Endothelial cell (in vitro differentiated cells): ENCODE results near the gene ZC2HC1C. TPM values are rescaled to one million over a fixed set of nuclear protein-coding genes. Genes with fewer than 3 reads are reported as not detected.
A peak's percentile ranks its signal among the peaks of the same experiment; 100 is the strongest.

Experiments
- DNase-seq: peaks from one replicate; pipeline ENCODE4 v3.0.0; 2021; ENCODE audit warnings: low spot score
- H3K27ac Mint-ChIP-seq: one replicate; pipeline ENCODE4 v1.8.0; 2021; ENCODE audit warnings: mixed read lengths, inconsistent platforms; ENCODE audit not compliant: unreplicated experiment
- H3K27me3 Mint-ChIP-seq: one replicate; pipeline ENCODE4 v1.8.0; 2021; ENCODE audit warnings: mild to moderate bottlenecking, moderate library complexity, mixed read lengths, inconsistent platforms; ENCODE audit not compliant: unreplicated experiment
- H3K36me3 Mint-ChIP-seq: one replicate; pipeline ENCODE4 v1.8.0; 2021; ENCODE audit warnings: mild to moderate bottlenecking, low read depth, mixed read lengths, inconsistent platforms; ENCODE audit not compliant: unreplicated experiment
- H3K4me1 Mint-ChIP-seq: one replicate; pipeline ENCODE4 v1.8.0; 2021; ENCODE audit warnings: mild to moderate bottlenecking, mixed read lengths, inconsistent platforms; ENCODE audit not compliant: unreplicated experiment
- H3K4me3 Mint-ChIP-seq: one replicate; pipeline ENCODE4 v1.8.0; 2021; ENCODE audit warnings: mild to moderate bottlenecking, mixed read lengths, inconsistent platforms; ENCODE audit not compliant: unreplicated experiment
- H3K9me3 Mint-ChIP-seq: one replicate; pipeline ENCODE4 v1.8.0; 2021; ENCODE audit warnings: mixed read lengths, inconsistent platforms; ENCODE audit not compliant: unreplicated experiment
- total RNA-seq: library from RNA; stranded (reverse); fragmentation: NEBNext Ultra II Directional; extraction: Animal tissue kit (Norgen Biotek cat#: 25700); gene quantifications from one replicate; pipeline ENCODE4 v1.2.1, GENCODE V29; 2021; ENCODE audit not compliant: unreplicated experiment
- TF ChIP-seq, protein P1 (sequence below): fragments of 200-600 bp; sonication (generic); IDR thresholded peaks from one replicate; pipeline ENCODE4 v1.5.0; 2021; ENCODE audit warnings: antibody characterized with exemption; ENCODE audit not compliant: unreplicated experiment

ZC2HC1C gene
- total RNA-seq, 1 donor from 2014 or later = 1.6 TPM

DNA sequence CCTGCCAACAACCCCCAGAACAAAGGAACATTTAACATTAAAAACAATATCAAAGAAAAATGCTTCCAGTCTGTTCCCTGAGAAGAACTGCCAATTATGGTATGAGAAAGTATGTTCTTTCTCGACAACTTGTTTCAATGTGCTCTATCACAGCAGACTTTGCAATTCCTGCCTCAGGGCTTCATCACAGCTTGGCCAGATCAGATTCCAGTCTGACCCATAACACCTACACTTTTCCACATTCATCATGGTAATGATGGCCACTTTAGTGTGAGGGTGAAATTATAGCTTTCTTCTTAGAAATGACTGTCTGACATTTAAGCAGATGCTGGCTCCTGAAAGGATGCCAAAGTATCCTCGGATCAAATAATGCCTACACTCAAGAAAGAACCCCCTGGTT is 40.4 kb downstream of the ZC2HC1C start:
- TF ChIP-seq, protein P1, sequence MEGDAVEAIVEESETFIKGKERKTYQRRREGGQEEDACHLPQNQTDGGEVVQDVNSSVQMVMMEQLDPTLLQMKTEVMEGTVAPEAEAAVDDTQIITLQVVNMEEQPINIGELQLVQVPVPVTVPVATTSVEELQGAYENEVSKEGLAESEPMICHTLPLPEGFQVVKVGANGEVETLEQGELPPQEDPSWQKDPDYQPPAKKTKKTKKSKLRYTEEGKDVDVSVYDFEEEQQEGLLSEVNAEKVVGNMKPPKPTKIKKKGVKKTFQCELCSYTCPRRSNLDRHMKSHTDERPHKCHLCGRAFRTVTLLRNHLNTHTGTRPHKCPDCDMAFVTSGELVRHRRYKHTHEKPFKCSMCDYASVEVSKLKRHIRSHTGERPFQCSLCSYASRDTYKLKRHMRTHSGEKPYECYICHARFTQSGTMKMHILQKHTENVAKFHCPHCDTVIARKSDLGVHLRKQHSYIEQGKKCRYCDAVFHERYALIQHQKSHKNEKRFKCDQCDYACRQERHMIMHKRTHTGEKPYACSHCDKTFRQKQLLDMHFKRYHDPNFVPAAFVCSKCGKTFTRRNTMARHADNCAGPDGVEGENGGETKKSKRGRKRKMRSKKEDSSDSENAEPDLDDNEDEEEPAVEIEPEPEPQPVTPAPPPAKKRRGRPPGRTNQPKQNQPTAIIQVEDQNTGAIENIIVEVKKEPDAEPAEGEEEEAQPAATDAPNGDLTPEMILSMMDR = no peak
- H3K27ac Mint-ChIP-seq = no peak overlapping the region
- no peaks in the 10 kb centered on the region for H3K9me3 Mint-ChIP-seq
- no peak for DNase-seq
- H3K4me1 Mint-ChIP-seq = no peaks in the 10 kb centered on the region
- peaks cover 40% of the 10 kb centered on the region for H3K36me3 Mint-ChIP-seq
- no peak overlapping the region for H3K4me3 Mint-ChIP-seq
- H3K27me3 Mint-ChIP-seq = no peaks in the 10 kb centered on the region

DNA sequence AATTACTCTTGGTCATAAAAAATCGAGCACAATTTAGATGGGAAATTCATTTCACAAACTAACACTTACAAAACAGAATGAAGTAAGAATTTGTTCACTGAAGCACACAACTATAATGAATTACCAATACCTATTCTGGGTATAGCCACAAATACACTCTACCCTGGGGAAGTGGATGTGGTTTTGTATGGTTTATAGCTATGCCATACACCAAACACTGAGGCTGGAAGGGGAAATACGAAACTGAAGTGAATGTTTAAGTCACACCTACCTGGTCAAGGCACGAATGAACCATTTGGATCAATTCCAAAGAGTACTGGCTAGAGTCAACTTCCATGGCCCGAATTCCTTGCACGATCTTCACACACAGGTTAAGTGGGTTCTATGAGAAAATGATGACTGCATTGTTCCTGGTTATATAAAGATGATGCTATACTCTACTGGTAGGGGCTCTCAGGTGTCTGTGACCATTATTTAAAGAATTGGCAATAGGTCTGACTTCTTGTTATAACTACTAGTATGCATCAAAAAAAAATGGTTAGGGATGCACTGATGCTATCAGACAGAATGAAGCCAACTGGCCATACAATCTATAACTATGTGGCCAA is 44.6 kb downstream of the ZC2HC1C start:
- TF ChIP-seq, protein P1 = no peak

DNA sequence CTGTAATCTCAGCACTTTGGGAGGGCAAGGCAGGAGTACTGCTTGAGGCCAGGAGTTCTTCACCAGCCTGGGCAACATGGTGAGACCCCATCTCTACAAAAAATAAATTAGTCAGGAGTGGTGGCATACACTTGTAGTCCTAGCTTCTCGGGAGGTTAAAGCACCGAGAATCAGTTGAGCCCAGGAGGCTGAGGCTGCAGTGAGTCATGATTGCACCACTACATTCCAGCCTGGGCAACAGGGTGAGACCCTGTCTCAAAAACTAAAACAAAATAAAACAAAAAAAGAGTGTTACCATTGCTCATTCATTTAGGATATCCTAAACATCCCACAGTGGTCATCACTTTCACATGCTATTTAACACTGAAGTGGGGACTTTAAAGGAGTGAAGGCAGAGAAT is 49.6 kb downstream of the ZC2HC1C start:
- Mint-ChIP-seq H3K4me3 (no peak overlapping the region), H3K4me1 (peaks cover 15% of the 10 kb centered on the region), H3K9me3 (no peaks in the 10 kb centered on the region), H3K27ac (no peak overlapping the region), H3K36me3 (peaks cover 5% of the 10 kb centered on the region), H3K27me3 (no peaks in the 10 kb centered on the region)
- TF ChIP-seq, protein P1 = no peak
- no peak for DNase-seq

More for the DNA sequence above, 44.6 kb downstream of the ZC2HC1C start:
- no peak for DNase-seq
- Mint-ChIP-seq H3K27me3 (no peaks in the 10 kb centered on the region), H3K4me3 (no peak overlapping the region), H3K4me1 (no peaks in the 10 kb centered on the region), H3K27ac (no peak overlapping the region), H3K9me3 (no peaks in the 10 kb centered on the region), H3K36me3 (peaks cover 34% of the 10 kb centered on the region)

DNA sequence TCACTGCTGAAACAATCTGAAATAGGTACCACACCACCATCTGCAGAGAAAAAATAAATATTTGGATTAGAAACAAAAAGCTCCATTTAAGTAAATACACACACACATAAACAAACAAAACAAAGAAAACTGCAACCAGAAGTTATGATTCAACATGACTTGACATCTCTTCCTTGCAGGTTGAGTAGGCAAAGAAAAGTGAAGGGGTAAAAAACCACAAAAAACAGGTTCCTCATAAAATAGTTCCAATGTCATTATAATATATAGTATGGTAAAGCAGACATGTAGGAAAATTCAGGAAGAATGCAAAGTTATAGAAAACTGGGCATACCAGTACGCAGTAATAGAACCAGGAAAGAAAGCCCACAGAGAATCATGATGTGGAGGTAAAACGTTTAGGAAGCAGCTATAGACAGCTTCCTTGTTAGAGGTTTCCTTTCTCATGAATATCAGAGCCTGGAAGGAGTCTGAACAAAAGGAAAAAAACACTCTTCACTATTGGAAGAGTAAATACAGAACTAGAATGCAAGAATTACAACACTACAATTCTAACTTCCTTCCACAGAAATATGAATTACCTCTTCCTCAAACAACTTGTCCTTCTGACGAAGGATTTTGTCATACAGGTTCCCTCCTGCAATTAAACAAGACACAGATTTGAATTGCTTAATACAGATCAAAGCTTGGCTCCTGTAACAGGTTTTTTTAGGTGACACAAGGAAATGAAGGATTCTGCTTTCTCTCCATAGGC is 51.3 kb downstream of the ZC2HC1C start:
- peak overlapping the region; percentile 79 for H3K27ac Mint-ChIP-seq
- H3K4me3 Mint-ChIP-seq = no peak overlapping the region
- H3K36me3 Mint-ChIP-seq = peaks cover 8% of the 10 kb centered on the region
- no peaks in the 10 kb centered on the region for H3K9me3 Mint-ChIP-seq
- TF ChIP-seq, protein P1 = no peak
- DNase-seq = no peak
- H3K27me3 Mint-ChIP-seq = no peaks in the 10 kb centered on the region
- H3K4me1 Mint-ChIP-seq = peaks cover 27% of the 10 kb centered on the region

DNA sequence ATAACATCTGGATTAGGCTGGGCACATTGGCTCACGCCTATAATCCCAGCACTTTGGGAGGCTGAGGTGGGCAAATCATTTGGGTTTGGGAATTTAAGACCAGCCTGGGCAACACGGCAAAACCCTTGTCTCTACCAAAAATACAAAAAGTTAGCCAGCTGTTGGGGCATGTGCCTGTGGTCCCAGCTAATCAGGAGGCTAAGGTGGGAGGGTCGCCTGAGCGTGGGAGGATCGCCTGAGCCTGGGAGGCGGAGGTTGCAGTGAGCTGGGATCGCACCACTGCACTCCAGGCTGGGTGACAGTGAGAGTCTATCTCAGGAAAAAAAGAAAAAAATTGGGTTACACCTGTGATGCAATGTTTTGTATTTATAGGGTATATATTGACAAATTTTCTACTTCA is 52.1 kb downstream of the ZC2HC1C start:
- Mint-ChIP-seq H3K36me3 (peaks cover 3% of the 10 kb centered on the region), H3K27ac (peak overlapping the region; percentile 79), H3K9me3 (no peaks in the 10 kb centered on the region), H3K27me3 (no peaks in the 10 kb centered on the region), H3K4me1 (peaks cover 34% of the 10 kb centered on the region), H3K4me3 (no peak overlapping the region)
- no peak for DNase-seq
- TF ChIP-seq, protein P1 = no peak
